ENCODE measurements around the gene CCNB2.
"Not testable (repeated sequence)": the region's sequence is repeated elsewhere in the genome, so short reads cannot be mapped to it uniquely, and the experiment has no call there.

Gene CCNB2

GRCh38 chr15:59116141-59116540, 11.2 kb downstream of the CCNB2 start:
- no peak overlapping the region for H3K4me3 ChIP-seq (ENCODE audit: low read length)
- DNase-seq (ENCODE audit: low read depth), result no peak

GRCh38 chr15:59116771-59117170, 11.8 kb downstream of the CCNB2 start:
- no peak for DNase-seq (ENCODE audit: low read depth)
- no peak for TF ChIP-seq CTCF (conservative IDR thresholded peaks at IDR 0.05; ENCODE audit: low read depth, low read length)
- no peak overlapping the region for H3K4me3 ChIP-seq (ENCODE audit: low read length)

More at GRCh38 chr15:59116141-59116540, 11.2 kb downstream of the CCNB2 start:
- TF ChIP-seq CTCF (conservative IDR thresholded peaks at IDR 0.05; ENCODE audit: low read depth, low read length), result no peak

- no peak for DNase-seq (ENCODE audit: low read depth)
- H3K4me3 ChIP-seq (ENCODE audit: low read length), result no peak overlapping the region
- TF ChIP-seq CTCF (conservative IDR thresholded peaks at IDR 0.05; ENCODE audit: low read depth, low read length), result no peak
These were observed 14.7 kb downstream of the CCNB2 start for GRCh38 chr15:59119625-59120024.

GRCh38 chr15:59120937-59121336, 16.0 kb downstream of the CCNB2 start:
- no peak for DNase-seq (ENCODE audit: low read depth)
- no peak for TF ChIP-seq CTCF (conservative IDR thresholded peaks at IDR 0.05; ENCODE audit: low read depth, low read length)
- H3K4me3 ChIP-seq (ENCODE audit: low read length), result no peak overlapping the region

- no peak for DNase-seq (ENCODE audit: low read depth)
- no peak overlapping the region for H3K4me3 ChIP-seq (ENCODE audit: low read length)
- TF ChIP-seq CTCF (conservative IDR thresholded peaks at IDR 0.05; ENCODE audit: low read depth, low read length), result no peak
These were observed 19.3 kb downstream of the CCNB2 start for GRCh38 chr15:59124261-59124660.

GRCh38 chr15:59125683-59126082, 20.7 kb downstream of the CCNB2 start:
- H3K4me3 ChIP-seq (ENCODE audit: low read length); DNase-seq (ENCODE audit: low read depth): not testable (repeated sequence)

- H3K4me3 ChIP-seq (ENCODE audit: low read length); DNase-seq (ENCODE audit: low read depth): not testable (repeated sequence)
These were observed 22.3 kb downstream of the CCNB2 start for GRCh38 chr15:59127255-59127654.

- no peak for TF ChIP-seq CTCF (conservative IDR thresholded peaks at IDR 0.05; ENCODE audit: low read depth, low read length)
- DNase-seq (ENCODE audit: low read depth), result no peak
- no peak overlapping the region for H3K4me3 ChIP-seq (ENCODE audit: low read length)
These were observed 26.5 kb downstream of the CCNB2 start for GRCh38 chr15:59131456-59131855.

Data from retinal pigment epithelial cell (primary cell).